Endothelial cell of umbilical vein (primary cell): ENCODE measurements around the gene OR10J1.
"Not testable (repeated sequence)": the region's sequence is repeated elsewhere in the genome, so short reads cannot be mapped to it uniquely, and the experiment has no call there.

Experiments
- CTCF ChIP-seq, 2 donors: IDR thresholded peaks; 1 replicate in 1 of 2; 2 replicates in 1 of 2; pipeline ENCODE4 v1.5.1; 2011; ENCODE audit warnings: low read length in 2 of 2, mild to moderate bottlenecking in 2 of 2, moderate library complexity in 2 of 2, control low read depth in 1 of 2, inconsistent platforms in 1 of 2, low read depth in 1 of 2; ENCODE audit not compliant: insufficient read depth in 1 of 2; ENCODE audit errors: extremely low read depth in 1 of 2
- EZH2 ChIP-seq: IDR thresholded peaks from 2 replicates; pipeline ENCODE4 v1.6.1; 2012; ENCODE audit warnings: borderline replicate concordance, low read depth, mild to moderate bottlenecking, moderate library complexity, low read length, inconsistent platforms; ENCODE audit not compliant: severe bottlenecking
- POLR2A ChIP-seq: IDR thresholded peaks from 2 replicates; pipeline ENCODE4 v1.6.1; 2012; ENCODE audit warnings: low read depth, mild to moderate bottlenecking, control low read depth, low read length
- POLR2AphosphoS5 ChIP-seq: IDR thresholded peaks from 2 replicates; pipeline ENCODE4 v1.6.1; 2012; ENCODE audit warnings: low read depth, mild to moderate bottlenecking, control low read depth, low read length, moderate library complexity; ENCODE audit not compliant: insufficient read depth

GRCh38 chr1:159449605-159450004 is 10.1 kb downstream of the OR10J1 start:
- TF ChIP-seq POLR2AphosphoS5; CTCF (IDR thresholded peaks at IDR 0.05; ENCODE audit: extremely low read depth in 1 of 2, insufficient read depth in 1 of 2, low read depth in 1 of 2, low read length in 2 of 2); EZH2; POLR2A: not testable (repeated sequence)
